ENCODE results near the gene EFEMP1.

DNA sequence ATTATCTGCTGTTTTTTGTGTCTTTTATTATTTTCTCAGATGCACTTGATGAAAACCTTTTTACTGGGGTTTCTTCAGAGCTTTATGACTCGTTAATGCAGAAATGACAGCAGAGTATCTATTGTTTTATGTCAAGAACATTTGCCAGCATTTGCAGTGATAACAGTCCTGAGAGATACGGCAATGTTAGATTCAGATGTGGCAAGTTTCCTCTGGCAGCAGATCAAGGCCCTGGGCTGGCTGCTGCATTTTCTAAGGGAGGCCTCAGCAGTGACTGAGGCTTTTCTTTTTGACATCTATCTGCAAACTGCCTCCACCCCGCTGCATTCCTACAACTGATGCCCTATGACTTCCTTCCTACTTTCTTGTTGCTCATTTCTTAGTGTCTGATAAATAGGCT is 40.2 kb downstream of the EFEMP1 start:
- TF ChIP-seq, protein P1, sequence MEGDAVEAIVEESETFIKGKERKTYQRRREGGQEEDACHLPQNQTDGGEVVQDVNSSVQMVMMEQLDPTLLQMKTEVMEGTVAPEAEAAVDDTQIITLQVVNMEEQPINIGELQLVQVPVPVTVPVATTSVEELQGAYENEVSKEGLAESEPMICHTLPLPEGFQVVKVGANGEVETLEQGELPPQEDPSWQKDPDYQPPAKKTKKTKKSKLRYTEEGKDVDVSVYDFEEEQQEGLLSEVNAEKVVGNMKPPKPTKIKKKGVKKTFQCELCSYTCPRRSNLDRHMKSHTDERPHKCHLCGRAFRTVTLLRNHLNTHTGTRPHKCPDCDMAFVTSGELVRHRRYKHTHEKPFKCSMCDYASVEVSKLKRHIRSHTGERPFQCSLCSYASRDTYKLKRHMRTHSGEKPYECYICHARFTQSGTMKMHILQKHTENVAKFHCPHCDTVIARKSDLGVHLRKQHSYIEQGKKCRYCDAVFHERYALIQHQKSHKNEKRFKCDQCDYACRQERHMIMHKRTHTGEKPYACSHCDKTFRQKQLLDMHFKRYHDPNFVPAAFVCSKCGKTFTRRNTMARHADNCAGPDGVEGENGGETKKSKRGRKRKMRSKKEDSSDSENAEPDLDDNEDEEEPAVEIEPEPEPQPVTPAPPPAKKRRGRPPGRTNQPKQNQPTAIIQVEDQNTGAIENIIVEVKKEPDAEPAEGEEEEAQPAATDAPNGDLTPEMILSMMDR (IDR thresholded peaks at IDR 0.05), result no peak
- no peak for TF ChIP-seq POLR2A (IDR thresholded peaks at IDR 0.05)
- TF ChIP-seq POLR2AphosphoS5 (IDR thresholded peaks at IDR 0.05), result no peak

Data from prostate gland (tissue), 2 donors.